Measurements from ENCODE around the gene FAM89B.

DNA sequence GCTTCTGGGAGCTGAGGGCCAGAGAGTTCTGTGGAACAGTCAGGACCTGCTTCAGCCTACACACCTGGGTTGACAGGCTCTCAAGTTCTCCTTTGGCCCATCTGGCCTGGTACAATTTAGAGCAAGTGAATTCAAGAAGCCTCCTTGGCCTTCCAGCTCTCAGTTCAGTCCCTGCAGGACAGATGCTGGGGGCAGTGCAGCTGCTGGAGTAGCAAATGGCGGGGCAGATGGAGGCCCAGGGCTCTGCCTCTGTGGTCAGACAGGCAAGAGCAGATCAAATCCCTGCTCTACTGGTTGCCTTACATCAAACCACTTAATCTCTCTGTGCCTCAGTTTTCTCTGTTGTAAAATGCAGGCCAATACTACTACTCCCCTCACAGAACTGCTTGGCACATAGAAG is 31.9 kb downstream of the FAM89B start:
- TF ChIP-seq, protein P1, sequence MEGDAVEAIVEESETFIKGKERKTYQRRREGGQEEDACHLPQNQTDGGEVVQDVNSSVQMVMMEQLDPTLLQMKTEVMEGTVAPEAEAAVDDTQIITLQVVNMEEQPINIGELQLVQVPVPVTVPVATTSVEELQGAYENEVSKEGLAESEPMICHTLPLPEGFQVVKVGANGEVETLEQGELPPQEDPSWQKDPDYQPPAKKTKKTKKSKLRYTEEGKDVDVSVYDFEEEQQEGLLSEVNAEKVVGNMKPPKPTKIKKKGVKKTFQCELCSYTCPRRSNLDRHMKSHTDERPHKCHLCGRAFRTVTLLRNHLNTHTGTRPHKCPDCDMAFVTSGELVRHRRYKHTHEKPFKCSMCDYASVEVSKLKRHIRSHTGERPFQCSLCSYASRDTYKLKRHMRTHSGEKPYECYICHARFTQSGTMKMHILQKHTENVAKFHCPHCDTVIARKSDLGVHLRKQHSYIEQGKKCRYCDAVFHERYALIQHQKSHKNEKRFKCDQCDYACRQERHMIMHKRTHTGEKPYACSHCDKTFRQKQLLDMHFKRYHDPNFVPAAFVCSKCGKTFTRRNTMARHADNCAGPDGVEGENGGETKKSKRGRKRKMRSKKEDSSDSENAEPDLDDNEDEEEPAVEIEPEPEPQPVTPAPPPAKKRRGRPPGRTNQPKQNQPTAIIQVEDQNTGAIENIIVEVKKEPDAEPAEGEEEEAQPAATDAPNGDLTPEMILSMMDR (IDR thresholded peaks at IDR 0.05; ENCODE audit: poor library complexity, severe bottlenecking): no peak
- TF ChIP-seq TAF1 (IDR thresholded peaks at IDR 0.05; ENCODE audit: low read depth): no peak
- no peak for TF ChIP-seq RAD21 (conservative IDR thresholded peaks at IDR 0.05)
- TF ChIP-seq, protein P2, sequence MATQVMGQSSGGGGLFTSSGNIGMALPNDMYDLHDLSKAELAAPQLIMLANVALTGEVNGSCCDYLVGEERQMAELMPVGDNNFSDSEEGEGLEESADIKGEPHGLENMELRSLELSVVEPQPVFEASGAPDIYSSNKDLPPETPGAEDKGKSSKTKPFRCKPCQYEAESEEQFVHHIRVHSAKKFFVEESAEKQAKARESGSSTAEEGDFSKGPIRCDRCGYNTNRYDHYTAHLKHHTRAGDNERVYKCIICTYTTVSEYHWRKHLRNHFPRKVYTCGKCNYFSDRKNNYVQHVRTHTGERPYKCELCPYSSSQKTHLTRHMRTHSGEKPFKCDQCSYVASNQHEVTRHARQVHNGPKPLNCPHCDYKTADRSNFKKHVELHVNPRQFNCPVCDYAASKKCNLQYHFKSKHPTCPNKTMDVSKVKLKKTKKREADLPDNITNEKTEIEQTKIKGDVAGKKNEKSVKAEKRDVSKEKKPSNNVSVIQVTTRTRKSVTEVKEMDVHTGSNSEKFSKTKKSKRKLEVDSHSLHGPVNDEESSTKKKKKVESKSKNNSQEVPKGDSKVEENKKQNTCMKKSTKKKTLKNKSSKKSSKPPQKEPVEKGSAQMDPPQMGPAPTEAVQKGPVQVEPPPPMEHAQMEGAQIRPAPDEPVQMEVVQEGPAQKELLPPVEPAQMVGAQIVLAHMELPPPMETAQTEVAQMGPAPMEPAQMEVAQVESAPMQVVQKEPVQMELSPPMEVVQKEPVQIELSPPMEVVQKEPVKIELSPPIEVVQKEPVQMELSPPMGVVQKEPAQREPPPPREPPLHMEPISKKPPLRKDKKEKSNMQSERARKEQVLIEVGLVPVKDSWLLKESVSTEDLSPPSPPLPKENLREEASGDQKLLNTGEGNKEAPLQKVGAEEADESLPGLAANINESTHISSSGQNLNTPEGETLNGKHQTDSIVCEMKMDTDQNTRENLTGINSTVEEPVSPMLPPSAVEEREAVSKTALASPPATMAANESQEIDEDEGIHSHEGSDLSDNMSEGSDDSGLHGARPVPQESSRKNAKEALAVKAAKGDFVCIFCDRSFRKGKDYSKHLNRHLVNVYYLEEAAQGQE (IDR thresholded peaks at IDR 0.05; ENCODE audit: borderline replicate concordance): no peak

Measured in neural cell (in vitro differentiated cells).